HepG2 (cell line): ENCODE data around the gene ANXA3. TPM values are rescaled to one million over a fixed set of nuclear protein-coding genes. Genes with fewer than 3 reads are reported as not detected.

Source experiments
- ATAC-seq: fragments of 200-7000 bp; cut with Tn5 transposase; 3 replicates; pipeline ENCODE4 v1.9.1; 2020; ENCODE audit warnings: mild to moderate bottlenecking, moderate library complexity
- BruUV-seq: library from RNA; stranded (reverse); fragments of 400-500 nt; replicated peaks from 2 replicates; lab custom pipeline; 2021; lab: Mats Ljungman, UMichigan
- CTCF ChIA-PET: fragments of 300-600 bp; formaldehyde crosslinking; extraction: SDS; loops from one replicate; lab custom pipeline; 2021; ENCODE audit warnings: low total read pairs, inconsistent platforms, low intra/inter-chr PET ratio; lab: Yijun Ruan, JAX
- POLR2A ChIA-PET: fragments of 350-600 bp; sonication (Branson Sonifier 250); formaldehyde crosslinking; loops from one replicate; lab custom pipeline; 2020; ENCODE audit warnings: antibody characterized with exemption, inconsistent platforms; lab: Yijun Ruan, JAX
- DNase-seq: peaks from one replicate; pipeline ENCODE4 v3.0.0-alpha.2; 2015; ENCODE audit warnings: low spot score
- FAIRE-seq: peaks from 3 replicates; lab custom pipeline; 2011; peaks lifted over from hg19 to GRCh38; lab: Jason Lieb, UNC
- H2AFZ ChIP-seq: one replicate; pipeline ENCODE4 v1.6.1; 2011; ENCODE audit warnings: low read length, inconsistent platforms
- H3K27ac ChIP-seq: fragments of 300-600 bp; 3 replicates; pipeline ENCODE4 v1.8.0; 2011; ENCODE audit warnings: mixed run types, mild to moderate bottlenecking, mixed read lengths, low read length, inconsistent platforms; ENCODE audit not compliant: insufficient read depth; ENCODE audit errors: extremely low read length
- H3K27me3 ChIP-seq, 2 experiments: fragments of 200-600 bp in 1 of 2; 2 replicates in 1 of 2; 3 replicates in 1 of 2; pipeline versions ENCODE4 v1.6.0 to v1.8.0; 2011; ENCODE audit warnings: low read length in 2 of 2, mild to moderate bottlenecking in 2 of 2, moderate library complexity in 2 of 2, inconsistent platforms in 1 of 2; ENCODE audit not compliant: insufficient read depth in 2 of 2, control insufficient read depth in 1 of 2
- H3K36me3 ChIP-seq, 2 experiments: fragments of 200-600 bp in 1 of 2; replicated peaks in 1 of 2; 2 replicates in 1 of 2; 3 replicates in 1 of 2; pipeline versions ENCODE4 v1.5.1 to v1.8.0; 2011; ENCODE audit warnings: low read length in 2 of 2, inconsistent platforms in 1 of 2; ENCODE audit not compliant: insufficient read depth in 2 of 2, control insufficient read depth in 1 of 2
- H3K4me1 ChIP-seq: 2 replicates; pipeline ENCODE4 v1.5.1; 2012; ENCODE audit warnings: low read length, inconsistent platforms; ENCODE audit not compliant: insufficient read depth
- H3K4me2 ChIP-seq: 2 replicates; pipeline ENCODE4 v1.6.0; 2011; ENCODE audit warnings: low read depth, low read length, inconsistent platforms
- H3K4me3 ChIP-seq, 3 experiments: fragments of 200-600 bp in 1 of 3; sonication (generic), shearing (Covaris generic) in 1 of 3; replicated peaks in 1 of 3; 2 replicates each; pipeline ENCODE4 v1.5.1; 2011 to 2016; ENCODE audit warnings: low read length in 3 of 3, inconsistent platforms in 2 of 3, low read depth in 2 of 3, mild to moderate bottlenecking in 2 of 3, control low read depth in 1 of 3, mixed read lengths in 1 of 3; ENCODE audit not compliant: insufficient read depth in 1 of 3
- H3K79me2 ChIP-seq: one replicate; pipeline ENCODE4 v1.6.1; 2011; ENCODE audit warnings: low read length, inconsistent platforms; ENCODE audit not compliant: insufficient read depth
- H3K9ac ChIP-seq: 2 replicates; pipeline ENCODE4 v1.6.0; 2011; ENCODE audit warnings: mild to moderate bottlenecking, low read depth, low read length, inconsistent platforms; ENCODE audit not compliant: insufficient read depth
- H3K9me3 ChIP-seq: 2 replicates; pipeline ENCODE4 v1.5.1; 2012; ENCODE audit warnings: mild to moderate bottlenecking, low read length
- H4K20me1 ChIP-seq: 2 replicates; pipeline ENCODE4 v1.6.0; 2011; ENCODE audit warnings: inconsistent platforms, mild to moderate bottlenecking, low read length, moderate library complexity; ENCODE audit not compliant: insufficient read depth
- AHDC1 ChIP-seq: sonication (generic); formaldehyde crosslinking; IDR thresholded peaks from 2 replicates; pipeline ENCODE4 v1.5.1; 2020; ENCODE audit warnings: mild to moderate bottlenecking, missing genetic modification reagents, borderline replicate concordance
- AHR ChIP-seq: IDR thresholded peaks from 2 replicates; pipeline ENCODE4 v1.6.1; 2018; ENCODE audit warnings: missing genetic modification reagents, missing compliant biosample characterization
- BORCS8-MEF2B ChIP-seq: sonication (generic); formaldehyde crosslinking; IDR thresholded peaks from 2 replicates; pipeline ENCODE4 v1.8.0; 2022; ENCODE audit warnings: mild to moderate bottlenecking, missing genetic modification reagents
- CEBPB ChIP-seq: IDR thresholded peaks from 2 replicates; pipeline ENCODE4 v1.6.1; 2011; ENCODE audit warnings: low read depth, low read length, improper control_type of control experiment, borderline replicate concordance
- FIP1L1 ChIP-seq: fragments of 200-400 bp; formaldehyde crosslinking; IDR thresholded peaks from 2 replicates; pipeline ENCODE4 v1.6.1; 2018; ENCODE audit warnings: low read depth, mild to moderate bottlenecking, low read length, moderate library complexity, borderline replicate concordance; ENCODE audit not compliant: insufficient read depth
- IRF1 ChIP-seq: sonication (generic); formaldehyde crosslinking; IDR thresholded peaks from 2 replicates; pipeline ENCODE4 v1.4.0; 2020; ENCODE audit warnings: low read depth, mild to moderate bottlenecking, missing genetic modification reagents
- KDM6A ChIP-seq: IDR thresholded peaks from 2 replicates; pipeline ENCODE4 v1.6.1; 2016; ENCODE audit warnings: low read depth
- RFXANK ChIP-seq: IDR thresholded peaks from 2 replicates; pipeline ENCODE4 v1.6.1; 2016
- SRSF1 ChIP-seq: fragments of 200-400 bp; formaldehyde crosslinking; optimal IDR thresholded peaks from 2 replicates; pipeline ENCODE3; 2017; ENCODE audit warnings: mild to moderate bottlenecking, low read depth, low read length, moderate library complexity
- ZBTB49 ChIP-seq: sonication (generic); formaldehyde crosslinking; IDR thresholded peaks from 2 replicates; pipeline ENCODE4 v1.4.0; 2020; ENCODE audit warnings: missing genetic modification reagents, borderline replicate concordance
- ZFP1 ChIP-seq: IDR thresholded peaks from 2 replicates; pipeline ENCODE4 v1.6.1; 2016
- ZNF512 ChIP-seq: sonication (generic); formaldehyde crosslinking; IDR thresholded peaks from 2 replicates; pipeline ENCODE4 v1.4.0; 2020; ENCODE audit warnings: mild to moderate bottlenecking, missing genetic modification reagents
- ZNF660 ChIP-seq: sonication (generic); formaldehyde crosslinking; IDR thresholded peaks from 2 replicates; pipeline ENCODE4 v1.5.1; 2020; ENCODE audit warnings: mild to moderate bottlenecking, low read depth, missing genetic modification reagents, borderline replicate concordance
- WGBS: methylation state at CpG from one replicate; pipeline ENCODE4 v1.1.6; 2017; ENCODE audit warnings: low lambda C conversion rate; 5-methylcytosine and 5-hydroxymethylcytosine counted together
- in situ Hi-C: cut with HindIII; loops from 2 replicates; pipeline ENCODE4 v1.10.0; 2017; ENCODE audit warnings: low pct_unique_long_range_greater_than_20kb; ENCODE audit not compliant: extremely low pct_ligation_motif_present
- intact Hi-C: fragments of 100-400 bp; cut with micrococcal nuclease; formaldehyde crosslinking; loops from one replicate; pipeline ENCODE4 v1.10.0; 2022; ENCODE audit not compliant: unreplicated experiment
- polyA plus RNA-seq, 8 experiments: library from polyadenylated mRNA; depleted of rRNA in 3 of 8; stranded (reverse) in 7 of 8; unstranded in 1 of 8; fragments of >200 nt; fragmentation: Illumina TruSeq in 4 of 8; extraction: Trizol in 4 of 8; gene quantifications; 2 replicates each; pipeline versions ENCODE4 v1.2.1 to v1.2.3, GENCODE V29; 2011 to 2016; ENCODE audit warnings: low read depth in 4 of 8, missing spikeins in 1 of 8, mixed read lengths in 1 of 8; ENCODE audit not compliant: insufficient read depth in 1 of 8
- total RNA-seq, 5 experiments: library from RNA; depleted of rRNA; stranded (reverse); fragments of >200 nt; fragmentation: Illumina TruSeq; extraction: Trizol; gene quantifications; 2 replicates each; pipeline ENCODE4 v1.2.3, GENCODE V29; 2016; ENCODE audit warnings: low read depth in 1 of 5

The ANXA3 gene
- total and polyA plus RNA-seq, 2 of the 13 experiments (the other 11 are each of a cell fraction or from before 2014, with no cell fraction given): 6.5 to 6.9 TPM

GRCh38 chr4:78509043-78509442 is 42.5 kb upstream of the ANXA3 start:
- DNase-seq (no peak), ATAC-seq (no peak), FAIRE-seq (no peak)
- H3K27me3 ChIP-seq: no peaks in the 10 kb centered on the region
- ChIA-PET CTCF (no interaction called here), POLR2A (no interaction called here)
- H3K36me3 ChIP-seq: peaks cover 11 to 53% of the 10 kb centered on the region in 2 experiments
- H4K20me1 ChIP-seq: no peaks in the 10 kb centered on the region
- BruUV-seq: no TSS peak
- no peak overlapping the region for H3K4me2 ChIP-seq
- in situ Hi-C loops (no loop called here), intact Hi-C loops (no loop called here)
- no peak overlapping the region for H2AFZ ChIP-seq
- no peaks in the 10 kb centered on the region for H3K79me2 ChIP-seq
- H3K9ac ChIP-seq: no peak overlapping the region
- H3K4me1 ChIP-seq: peaks cover 32% of the 10 kb centered on the region
- no peak overlapping the region for H3K4me3 ChIP-seq
- no peak overlapping the region for H3K27ac ChIP-seq
- no peaks in the 10 kb centered on the region for H3K9me3 ChIP-seq
- 91% methylated on average over 2 of the region's 2 CpGs for WGBS
- TF ChIP-seq ZFP1 (CRISPR knock-in tag) (no peak), ZBTB49 (CRISPR knock-in tag) (no peak), CEBPB (no peak), AHDC1 (CRISPR knock-in tag) (no peak), RFXANK (CRISPR knock-in tag) (no peak), BORCS8-MEF2B (CRISPR knock-in tag) (no peak), ZNF512 (CRISPR knock-in tag) (no peak), SRSF1 (no peak), FIP1L1 (no peak), IRF1 (CRISPR knock-in tag) (no peak), KDM6A (CRISPR knock-in tag) (no peak), AHR (no peak), ZNF660 (CRISPR knock-in tag) (no peak)
